Measurements from ENCODE around the gene EPYC.

The EPYC gene

GRCh38 chr12:90953956-90954421 is 50.8 kb downstream of the EPYC start:
- DNase-seq, result no peak

DNA sequence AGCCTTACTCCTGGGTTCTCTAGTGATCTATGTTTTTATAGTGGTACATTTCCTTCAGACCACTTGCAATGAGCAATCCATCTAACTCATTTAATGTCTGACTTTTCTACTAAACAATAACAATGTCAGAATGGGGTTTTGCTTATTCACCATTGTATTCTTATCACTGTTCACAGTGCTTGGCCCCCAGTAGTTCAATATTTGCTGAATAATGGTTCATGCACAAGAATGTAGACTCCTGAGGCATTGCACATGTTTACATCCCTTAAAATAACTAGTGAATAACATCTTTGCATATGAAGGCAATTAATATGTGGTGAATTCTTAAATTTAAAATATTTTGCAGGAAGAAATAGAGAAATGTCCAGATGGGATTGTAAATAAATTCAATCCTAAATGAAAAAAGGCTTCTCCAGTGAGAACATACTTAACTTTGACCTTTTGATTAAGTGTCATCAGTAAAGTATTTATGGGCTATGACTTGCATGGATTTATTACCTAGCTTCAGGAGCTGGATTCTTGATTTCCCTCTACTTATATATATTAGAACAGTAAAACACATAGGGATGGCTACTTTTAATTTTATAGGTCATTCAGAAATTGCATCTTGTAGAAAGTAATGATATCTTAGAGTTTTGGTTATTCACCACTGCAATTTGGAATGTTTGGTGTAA is 53.2 kb downstream of the EPYC start:
- no peak for DNase-seq

GRCh38 chr12:90947869-90948268 is 56.9 kb downstream of the EPYC start:
- DNase-seq, result no peak

GRCh38 chr12:90945070-90945649 is 59.6 kb downstream of the EPYC start:
- DNase-seq, result no peak

- DNase-seq, result no peak
Observed at GRCh38 chr12:90943255-90943654, 61.5 kb downstream of the EPYC start.

GRCh38 chr12:90940872-90941499 is 63.8 kb downstream of the EPYC start:
- no peak for DNase-seq

- DNase-seq, result no peak
Observed at GRCh38 chr12:90939382-90939781, 65.4 kb downstream of the EPYC start.

DNA sequence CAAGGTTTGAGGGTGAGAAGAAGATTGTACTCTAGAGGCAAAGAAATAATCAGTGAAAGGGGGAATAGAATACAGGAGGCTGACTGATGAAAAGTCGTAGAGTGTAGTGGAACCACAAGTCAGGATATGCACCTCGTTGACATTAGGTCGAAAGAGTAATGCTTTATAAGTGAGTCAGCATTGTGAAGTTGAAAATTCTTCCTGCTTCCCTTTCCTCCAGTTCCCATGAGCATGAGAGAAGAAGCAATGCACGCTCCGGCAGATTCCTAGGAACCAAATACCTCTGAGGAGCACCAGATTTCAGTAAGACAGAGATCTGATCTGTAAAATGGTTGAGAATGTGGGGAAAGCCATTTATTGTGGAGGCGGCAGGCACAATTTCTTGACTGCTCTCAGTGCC is 66.3 kb downstream of the EPYC start:
- DNase-seq, result no peak

DNA sequence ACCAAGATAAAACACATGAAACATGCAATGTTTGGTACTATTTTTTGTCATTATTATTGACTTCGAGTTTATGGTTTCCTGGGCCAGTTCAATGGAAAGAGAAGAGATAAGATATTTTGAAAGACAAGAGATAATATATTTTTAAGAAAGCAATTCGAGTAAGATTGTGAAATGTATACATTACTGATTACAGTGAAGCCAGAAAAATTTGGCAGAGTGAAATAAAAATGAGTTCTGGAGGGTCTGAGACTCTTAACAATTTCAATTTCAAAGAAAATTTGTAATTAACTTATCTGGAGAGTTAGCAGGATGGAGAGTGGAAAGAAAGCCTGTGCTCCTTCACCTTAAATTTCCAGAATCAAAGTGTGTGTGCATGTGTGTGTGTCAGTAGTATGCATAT is 67.1 kb downstream of the EPYC start:
- no peak for DNase-seq

GRCh38 chr12:90936230-90937005 is 68.4 kb downstream of the EPYC start:
- DNase-seq, result no peak

- no peak for DNase-seq
Observed at GRCh38 chr12:90925562-90925961, 79.2 kb downstream of the EPYC start.

- DNase-seq, result no peak
Observed at GRCh38 chr12:90924406-90924805, 80.4 kb downstream of the EPYC start.

GRCh38 chr12:90922145-90922627 is 82.6 kb downstream of the EPYC start:
- no peak for DNase-seq

- no peak for DNase-seq
Observed at GRCh38 chr12:90921536-90921935, 83.2 kb downstream of the EPYC start.

GRCh38 chr12:90920222-90920621 is 84.5 kb downstream of the EPYC start:
- DNase-seq, result no peak

- no peak for DNase-seq
Observed at GRCh38 chr12:90917431-90917830, 87.3 kb downstream of the EPYC start.

DNA sequence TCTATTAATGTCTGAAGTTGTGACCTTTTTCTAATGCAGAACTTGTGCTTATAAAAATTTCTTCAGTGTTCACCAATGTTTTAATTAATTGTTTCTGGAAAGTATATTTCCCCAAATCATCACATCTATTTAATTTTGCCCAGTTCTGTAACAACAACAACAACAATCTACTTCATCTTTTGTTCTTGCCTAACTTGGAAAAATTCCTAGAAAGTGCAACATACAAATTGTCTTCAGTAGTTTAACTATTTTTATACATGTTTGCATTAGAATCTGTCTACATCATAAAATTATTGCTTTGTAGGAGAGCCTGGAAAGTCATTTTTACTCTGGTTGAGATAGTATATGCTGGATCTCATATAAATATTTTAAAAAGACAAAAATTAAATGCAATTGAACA is 88.3 kb downstream of the EPYC start:
- DNase-seq, result no peak

- no peak for DNase-seq
Observed at GRCh38 chr12:90915353-90915752, 89.4 kb downstream of the EPYC start.

Measured in left hindlimb (tissue), 1 donor.